ENCODE measurements around the gene KCNC3. TPM values are rescaled to one million over a fixed set of nuclear protein-coding genes. Genes with fewer than 3 reads are reported as not detected.
"Not testable (repeated sequence)": the region's sequence is repeated elsewhere in the genome, so short reads cannot be mapped to it uniquely, and the experiment has no call there.

Gene KCNC3
- total RNA-seq, 1 donor from 2014 or later, result 44.3 TPM

GRCh38 chr19:50340331-50340730 is 11.2 kb upstream of the KCNC3 start:
- H3K4me3 Mint-ChIP-seq, result peak overlapping the region; percentile 81
- no peaks in the 10 kb centered on the region for H3K9me3 Mint-ChIP-seq
- CTCF ChIA-PET, result interaction anchor here (0.7 to 3.4 kb wide), 6 partner anchors 12 to 121 kb away, joined by 3 to 18 read pairs (median 4); partner anchors contain the start of gene KCNC3
- intact Hi-C loops (cut with micrococcal nuclease), result loop anchor here (2.0 to 10.0 kb wide), 5 partner anchors 16 to 1006 kb away; partner anchors contain the start of genes CD37, CTU1 and NR1H2
- H3K4me1 Mint-ChIP-seq, result peaks cover 81% of the 10 kb centered on the region
- H3K27ac Mint-ChIP-seq, result peak overlapping the region; percentile 92
- ATAC-seq (ENCODE audit: low read depth), result no peak
- peaks cover 66% of the 10 kb centered on the region for H3K36me3 Mint-ChIP-seq (ENCODE audit: low read depth)
- H3K27me3 Mint-ChIP-seq, result no peaks in the 10 kb centered on the region
- POLR2A ChIA-PET, result interaction anchor here (0.7 to 16.5 kb wide), 11 partner anchors 10 to 1262 kb away, joined by 3 to 408 read pairs (median 7); partner anchors contain the start of genes JOSD2, KCNC3, NAPSA and NR1H2
- no peak for TF ChIP-seq CTCF (IDR thresholded peaks at IDR 0.05)
- DNase-seq, result no peak

GRCh38 chr19:50337031-50337430 is 7.9 kb upstream of the KCNC3 start:
- intact Hi-C loops (cut with micrococcal nuclease); H3K4me3 Mint-ChIP-seq; DNase-seq; H3K9me3 Mint-ChIP-seq; H3K27me3 Mint-ChIP-seq; CTCF ChIA-PET; ATAC-seq (ENCODE audit: low read depth): not testable (repeated sequence)
- peaks cover 88% of the 10 kb centered on the region for H3K4me1 Mint-ChIP-seq
- POLR2A ChIA-PET, result interaction anchor here (0.6 kb wide), 1 partner anchor 78 kb away, joined by 4 read pairs; no protein-coding TSS in a partner anchor
- H3K36me3 Mint-ChIP-seq (ENCODE audit: low read depth), result peaks cover 74% of the 10 kb centered on the region
- peak overlapping the region; percentile 56 for H3K27ac Mint-ChIP-seq

GRCh38 chr19:50334741-50335421 is 5.7 kb upstream of the KCNC3 start:
- Mint-ChIP-seq H3K4me1 (peaks cover 86% of the 10 kb centered on the region), H3K4me3 (peak overlapping the region; percentile 58), H3K27me3 (no peaks in the 10 kb centered on the region), H3K9me3 (no peaks in the 10 kb centered on the region), H3K36me3 (ENCODE audit: low read depth) (peaks cover 62% of the 10 kb centered on the region), H3K27ac (peak overlapping the region; percentile 91)
- intact Hi-C loops (cut with micrococcal nuclease), result no loop called here
- ChIA-PET CTCF (interaction anchor here (1.1 to 2.3 kb wide), 3 partner anchors 9 to 126 kb away, joined by 3 to 16 read pairs (median 4); no protein-coding TSS in a partner anchor), POLR2A (interaction anchor here (0.6 to 10.6 kb wide), 13 partner anchors 9 to 470 kb away, joined by 3 to 408 read pairs (median 7); partner anchors contain the start of genes NR1H2 and SPIB)
- TF ChIP-seq CTCF (IDR thresholded peaks at IDR 0.05), result no peak
- no peak for ATAC-seq (ENCODE audit: low read depth)
- no peak for DNase-seq

- POLR2A ChIA-PET, result interaction anchor here (0.7 to 10.6 kb wide), 16 partner anchors 9 to 471 kb away, joined by 3 to 408 read pairs (median 6); partner anchors contain the start of genes JOSD2, NR1H2, POLD1 and SPIB
- Mint-ChIP-seq H3K9me3 (peaks cover 3% of the 10 kb centered on the region), H3K4me1 (peaks cover 86% of the 10 kb centered on the region), H3K27ac (peak overlapping the region; percentile 91), H3K36me3 (ENCODE audit: low read depth) (peaks cover 57% of the 10 kb centered on the region), H3K27me3 (no peaks in the 10 kb centered on the region), H3K4me3 (peak overlapping the region; percentile 93)
- ATAC-seq (ENCODE audit: low read depth) (no peak), DNase-seq (peak; percentile 85)
- intact Hi-C loops (cut with micrococcal nuclease), result loop anchor here (1.0 kb wide), 1 partner anchor 7 kb away; no protein-coding TSS in a partner anchor
- TF ChIP-seq CTCF (IDR thresholded peaks at IDR 0.05), result no peak
- CTCF ChIA-PET, result interaction anchor here (1.3 to 2.3 kb wide), 2 partner anchors 24 to 127 kb away, joined by 3 to 16 read pairs; no protein-coding TSS in a partner anchor
Observed at GRCh38 chr19:50333737-50334617, 4.8 kb upstream of the KCNC3 start.

- Mint-ChIP-seq H3K36me3 (ENCODE audit: low read depth) (peaks cover 54% of the 10 kb centered on the region), H3K9me3 (peaks cover 3% of the 10 kb centered on the region), H3K27me3 (no peaks in the 10 kb centered on the region), H3K4me1 (peaks cover 82% of the 10 kb centered on the region), H3K4me3 (peak overlapping the region; percentile 93), H3K27ac (peak overlapping the region; percentile 91)
- ChIA-PET POLR2A (interaction anchor here (0.7 to 10.6 kb wide), 17 partner anchors 8 to 472 kb away, joined by 3 to 408 read pairs (median 6); partner anchors contain the start of genes JOSD2, NR1H2, POLD1 and SPIB), CTCF (interaction anchor here (0.8 to 2.3 kb wide), 2 partner anchors 14 to 24 kb away, joined by 3 to 16 read pairs; no protein-coding TSS in a partner anchor)
- DNase-seq (peak; percentile 89), ATAC-seq (ENCODE audit: low read depth) (peak; percentile 48)
- no peak for TF ChIP-seq CTCF (IDR thresholded peaks at IDR 0.05)
- intact Hi-C loops (cut with micrococcal nuclease), result loop anchor here (1.0 kb wide), 1 partner anchor 8 kb away; no protein-coding TSS in a partner anchor
Observed at GRCh38 chr19:50333235-50333736, 4.1 kb upstream of the KCNC3 start.
